22Rv1 (cell line): ENCODE measurements around the gene RSRC2.

Source experiments
- H3K27ac ChIP-seq: fragments of 450-650 bp; 2 replicates; pipeline ENCODE4 v1.5.1; 2017
- ZFX ChIP-seq: fragments of 450-650 bp; IDR thresholded peaks from 2 replicates; pipeline ENCODE4 v1.6.1; 2017; ENCODE audit warnings: antibody characterized with exemption, borderline replicate concordance
- TF ChIP-seq, protein P1 (sequence below): fragments of 450-650 bp; IDR thresholded peaks from 2 replicates; pipeline ENCODE4 v1.5.1; 2017; ENCODE audit warnings: mild to moderate bottlenecking

Gene RSRC2

DNA sequence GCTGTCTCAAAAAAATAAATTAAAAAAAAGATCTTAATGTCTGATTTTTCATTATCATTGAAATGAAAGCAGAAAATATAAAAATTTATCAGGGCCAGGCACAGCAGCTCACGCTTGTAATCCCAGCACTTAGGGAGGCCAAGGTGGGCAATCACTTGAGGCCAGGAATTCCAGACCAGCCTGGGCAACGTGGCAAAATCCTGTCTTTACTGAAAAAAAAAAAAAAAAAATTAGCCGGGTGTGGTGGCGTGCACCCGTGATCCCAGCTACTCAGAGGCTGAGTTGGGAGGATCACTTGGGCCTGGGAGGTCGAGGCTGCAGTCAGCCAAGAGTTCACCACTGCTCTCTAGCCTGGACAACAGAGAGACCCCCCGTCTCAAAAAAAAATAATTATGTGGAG, 66.7 kb downstream of the RSRC2 start:
- no peak overlapping the region for H3K27ac ChIP-seq
- TF ChIP-seq, protein P1, sequence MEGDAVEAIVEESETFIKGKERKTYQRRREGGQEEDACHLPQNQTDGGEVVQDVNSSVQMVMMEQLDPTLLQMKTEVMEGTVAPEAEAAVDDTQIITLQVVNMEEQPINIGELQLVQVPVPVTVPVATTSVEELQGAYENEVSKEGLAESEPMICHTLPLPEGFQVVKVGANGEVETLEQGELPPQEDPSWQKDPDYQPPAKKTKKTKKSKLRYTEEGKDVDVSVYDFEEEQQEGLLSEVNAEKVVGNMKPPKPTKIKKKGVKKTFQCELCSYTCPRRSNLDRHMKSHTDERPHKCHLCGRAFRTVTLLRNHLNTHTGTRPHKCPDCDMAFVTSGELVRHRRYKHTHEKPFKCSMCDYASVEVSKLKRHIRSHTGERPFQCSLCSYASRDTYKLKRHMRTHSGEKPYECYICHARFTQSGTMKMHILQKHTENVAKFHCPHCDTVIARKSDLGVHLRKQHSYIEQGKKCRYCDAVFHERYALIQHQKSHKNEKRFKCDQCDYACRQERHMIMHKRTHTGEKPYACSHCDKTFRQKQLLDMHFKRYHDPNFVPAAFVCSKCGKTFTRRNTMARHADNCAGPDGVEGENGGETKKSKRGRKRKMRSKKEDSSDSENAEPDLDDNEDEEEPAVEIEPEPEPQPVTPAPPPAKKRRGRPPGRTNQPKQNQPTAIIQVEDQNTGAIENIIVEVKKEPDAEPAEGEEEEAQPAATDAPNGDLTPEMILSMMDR: no peak
- TF ChIP-seq ZFX: no peak

GRCh38 chr12:122459211-122459610, 67.5 kb downstream of the RSRC2 start:
- TF ChIP-seq, protein P1: no peak
- no peak for TF ChIP-seq ZFX
- H3K27ac ChIP-seq: no peak overlapping the region

- TF ChIP-seq ZFX: no peak
- TF ChIP-seq, protein P1: no peak
- no peak overlapping the region for H3K27ac ChIP-seq
Observed at GRCh38 chr12:122458105-122459035, 68.4 kb downstream of the RSRC2 start.

DNA sequence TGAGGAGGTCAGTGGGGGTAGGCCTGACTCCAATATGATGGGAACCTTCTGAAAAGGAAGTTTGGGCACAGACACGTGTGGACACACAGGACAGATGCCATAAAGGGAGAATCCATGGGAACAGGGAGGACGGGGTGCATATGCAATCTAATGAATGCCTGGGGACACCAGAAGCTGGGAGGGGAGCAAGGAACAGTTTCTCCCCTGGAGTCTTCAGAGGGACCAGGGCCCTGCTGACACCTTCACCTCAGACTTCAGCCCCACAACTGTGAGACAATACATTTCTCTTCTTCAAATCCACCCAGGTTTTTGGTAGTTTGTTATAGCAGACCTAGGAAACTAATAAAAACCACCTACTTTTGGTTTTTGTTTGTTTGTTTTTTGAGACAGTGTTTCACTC, 69.1 kb downstream of the RSRC2 start:
- H3K27ac ChIP-seq: no peak overlapping the region
- TF ChIP-seq, protein P1: no peak
- TF ChIP-seq ZFX: no peak

GRCh38 chr12:122454739-122455138, 72.0 kb downstream of the RSRC2 start:
- TF ChIP-seq ZFX: no peak
- TF ChIP-seq, protein P1: no peak
- no peak overlapping the region for H3K27ac ChIP-seq

- H3K27ac ChIP-seq: no peak overlapping the region
- TF ChIP-seq, protein P1: no peak
- TF ChIP-seq ZFX: no peak
Observed at GRCh38 chr12:122454250-122454721, 72.5 kb downstream of the RSRC2 start.
